Effector memory CD8-positive, alpha-beta T cell (primary cell): ENCODE data around the gene ANKRD17.

ENCODE experiments used
- ATAC-seq: fragments of 150-1000 bp; cut with Tn5 transposase; replicated peaks from 2 replicates; pipeline ENCODE4 v1.10.0; 2021; ENCODE audit warnings: mild to moderate bottlenecking, moderate library complexity
- DNase-seq, 3 experiments: peaks; one replicate each; pipeline ENCODE4 v3.0.0; 2021
- H3K27ac Mint-ChIP-seq, 2 donors: one replicate each; pipeline ENCODE4 v1.8.0; 2022; ENCODE audit warnings: mild to moderate bottlenecking in 2 of 2, mixed read lengths in 2 of 2, moderate library complexity in 2 of 2
- H3K27me3 Mint-ChIP-seq, 2 donors: one replicate each; pipeline ENCODE4 v1.8.0; 2022; ENCODE audit warnings: mixed read lengths in 2 of 2
- H3K36me3 Mint-ChIP-seq: one replicate; pipeline ENCODE4 v1.8.0; 2022; ENCODE audit warnings: mild to moderate bottlenecking, moderate library complexity, mixed read lengths; ENCODE audit not compliant: insufficient read depth
- H3K4me1 Mint-ChIP-seq, 2 donors: one replicate each; pipeline ENCODE4 v1.8.0; 2022; ENCODE audit warnings: low read depth in 2 of 2, mixed read lengths in 2 of 2
- H3K4me3 Mint-ChIP-seq, 2 donors: one replicate each; pipeline ENCODE4 v1.8.0; 2022; ENCODE audit warnings: mild to moderate bottlenecking in 2 of 2, mixed read lengths in 2 of 2, moderate library complexity in 2 of 2
- H3K9me3 Mint-ChIP-seq, 2 donors: one replicate each; pipeline ENCODE4 v1.8.0; 2022; ENCODE audit warnings: mixed read lengths in 2 of 2

The ANKRD17 gene

DNA sequence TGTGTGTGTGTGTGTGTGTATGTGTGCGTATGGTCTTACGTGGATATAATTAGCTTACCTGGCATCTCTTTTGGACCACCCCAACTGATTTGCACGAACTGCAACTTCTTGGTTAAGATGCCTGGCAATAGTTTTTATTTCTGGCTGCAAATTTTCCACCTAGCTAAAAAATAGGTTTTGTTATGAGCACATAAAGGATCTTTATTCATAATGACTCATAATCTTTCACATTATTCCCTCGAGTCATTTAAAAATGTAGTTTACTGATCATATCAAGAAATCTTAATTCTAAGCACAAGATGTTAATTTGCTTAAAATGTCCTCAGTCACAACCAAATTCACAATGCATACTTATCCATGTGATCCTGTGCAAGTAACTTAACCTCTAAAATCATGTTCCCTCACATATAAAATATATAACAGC lies 190.6 kb downstream of the ANKRD17 start:
- Mint-ChIP-seq H3K4me3 (peak overlapping the region; percentile 86 to 98), H3K36me3 (peaks cover 32% of the 10 kb centered on the region), H3K9me3 (no peaks in the 10 kb centered on the region), H3K4me1 (peaks cover 24 to 43% of the 10 kb centered on the region in 2 donors), H3K27ac (peak overlapping the region; percentile 99 to 100), H3K27me3 (no peaks in the 10 kb centered on the region)
- ATAC-seq (no peak), DNase-seq (no peak)

DNA sequence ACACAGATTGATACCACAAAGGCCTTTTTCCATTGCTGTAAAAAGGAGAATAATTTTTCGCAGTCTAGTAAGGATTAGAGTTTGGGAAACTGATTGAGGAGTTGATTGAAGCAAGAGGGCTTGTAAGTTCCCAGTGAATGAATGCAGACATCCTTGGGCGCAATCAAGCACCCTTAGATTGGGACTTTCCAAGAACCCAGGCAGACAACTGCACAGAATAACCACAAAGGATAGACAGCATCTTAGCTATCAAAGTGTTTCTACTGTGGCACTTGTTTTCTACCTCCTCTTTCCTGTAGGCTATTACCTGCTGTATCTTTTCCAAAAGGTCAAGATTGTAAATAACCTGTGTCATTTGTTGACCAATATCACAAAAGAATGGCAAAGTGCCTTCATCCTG lies 191.7 kb downstream of the ANKRD17 start:
- Mint-ChIP-seq H3K27me3 (no peaks in the 10 kb centered on the region), H3K36me3 (peaks cover 42% of the 10 kb centered on the region), H3K27ac (peak overlapping the region; percentile 99 to 100), H3K4me3 (peak overlapping the region; percentile 29 to 57), H3K4me1 (peaks cover 24 to 43% of the 10 kb centered on the region in 2 donors), H3K9me3 (no peaks in the 10 kb centered on the region)
- ATAC-seq: no peak
- DNase-seq: no peak

DNA sequence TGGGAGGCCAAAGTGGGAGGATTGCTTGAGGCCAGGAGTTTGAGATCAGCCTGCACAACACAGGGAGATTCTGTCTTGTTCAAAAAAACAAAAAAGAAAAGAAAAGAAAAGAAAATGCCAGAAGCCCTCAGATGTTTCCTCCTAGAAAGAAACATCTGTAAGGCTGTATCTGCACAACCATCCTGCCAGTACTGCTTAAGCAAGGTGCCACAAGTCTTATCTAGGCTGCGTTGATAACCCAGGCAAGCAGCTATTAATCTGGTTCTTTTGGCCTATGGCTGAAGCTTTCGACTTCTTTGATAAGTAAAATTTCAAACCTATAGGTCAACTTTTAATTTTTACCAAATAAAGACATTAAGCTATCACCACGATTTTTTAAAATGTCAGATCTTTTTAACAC lies 192.2 kb downstream of the ANKRD17 start:
- no peak for DNase-seq

DNA sequence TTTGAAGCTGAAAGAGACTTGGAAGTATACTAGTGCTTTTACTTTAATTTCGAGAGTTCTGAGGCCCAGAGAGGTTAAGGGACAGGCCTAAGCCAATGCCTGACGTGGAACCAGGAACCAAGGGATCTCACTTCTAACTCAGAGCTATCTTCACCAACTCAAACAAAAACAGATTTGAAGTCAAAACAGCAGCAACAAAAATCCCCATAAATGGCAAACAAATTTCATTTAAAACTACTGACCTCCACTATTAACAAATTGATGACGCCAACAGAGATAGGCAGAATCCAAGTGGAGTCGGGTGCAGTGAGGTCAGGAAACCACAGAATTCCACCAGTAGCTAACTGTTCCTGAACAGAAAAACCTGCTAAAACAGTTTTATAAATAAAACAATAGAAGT lies 194.1 kb downstream of the ANKRD17 start:
- Mint-ChIP-seq H3K27me3 (no peaks in the 10 kb centered on the region), H3K4me1 (peaks cover 21 to 38% of the 10 kb centered on the region in 2 donors), H3K27ac (peak overlapping the region in 1 of 2 donors; percentile 70), H3K36me3 (peaks cover 54% of the 10 kb centered on the region), H3K4me3 (no peak overlapping the region), H3K9me3 (no peaks in the 10 kb centered on the region)
- DNase-seq: no peak
- ATAC-seq: no peak

More for the DNA sequence above, 192.2 kb downstream of the ANKRD17 start:
- ATAC-seq: no peak
- peaks cover 24 to 43% of the 10 kb centered on the region in 2 donors for H3K4me1 Mint-ChIP-seq
- H3K4me3 Mint-ChIP-seq: peak overlapping the region in 1 of 2 donors; percentile 38
- no peaks in the 10 kb centered on the region for H3K27me3 Mint-ChIP-seq
- H3K36me3 Mint-ChIP-seq: peaks cover 47% of the 10 kb centered on the region
- no peaks in the 10 kb centered on the region for H3K9me3 Mint-ChIP-seq
- H3K27ac Mint-ChIP-seq: peak overlapping the region in 1 of 2 donors; percentile 99

DNA sequence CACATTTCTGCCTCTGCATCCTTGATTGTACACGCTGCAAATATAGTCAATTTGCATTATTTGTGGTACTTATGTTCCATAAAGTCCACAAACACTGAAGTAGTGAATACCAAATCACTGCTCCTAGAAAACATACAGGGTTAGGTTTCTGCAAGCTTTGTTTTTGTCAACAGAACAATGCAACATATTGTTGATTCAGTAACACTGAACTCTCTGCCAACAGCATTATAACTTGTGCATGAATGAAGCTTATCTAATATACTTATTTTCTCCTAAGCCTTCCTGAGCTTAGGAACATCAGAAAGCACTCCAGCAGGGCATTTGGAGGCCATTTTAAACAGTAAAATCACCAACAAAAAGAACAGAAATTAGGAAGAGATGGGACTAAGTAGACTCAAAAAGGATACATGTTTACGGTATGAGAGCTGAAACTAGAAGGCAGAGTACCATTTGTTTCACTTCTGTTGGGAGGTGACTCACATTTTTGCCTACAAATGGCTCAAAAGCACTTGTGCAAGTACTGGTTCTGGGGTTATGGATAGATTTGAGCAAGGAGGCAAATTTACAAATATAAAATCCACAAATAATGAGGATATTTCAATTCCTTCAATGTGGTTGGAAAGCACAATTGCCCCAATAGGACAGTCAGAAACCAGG lies 203.2 kb downstream of the ANKRD17 start:
- H3K9me3 Mint-ChIP-seq: no peaks in the 10 kb centered on the region
- H3K4me1 Mint-ChIP-seq: peaks cover 0 to 4% of the 10 kb centered on the region in 2 donors
- H3K27me3 Mint-ChIP-seq: no peaks in the 10 kb centered on the region
- ATAC-seq (no peak), DNase-seq (no peak)
- H3K4me3 Mint-ChIP-seq: no peak overlapping the region
- peaks cover 47% of the 10 kb centered on the region for H3K36me3 Mint-ChIP-seq
- peak overlapping the region in 1 of 2 donors; percentile 84 for H3K27ac Mint-ChIP-seq

DNA sequence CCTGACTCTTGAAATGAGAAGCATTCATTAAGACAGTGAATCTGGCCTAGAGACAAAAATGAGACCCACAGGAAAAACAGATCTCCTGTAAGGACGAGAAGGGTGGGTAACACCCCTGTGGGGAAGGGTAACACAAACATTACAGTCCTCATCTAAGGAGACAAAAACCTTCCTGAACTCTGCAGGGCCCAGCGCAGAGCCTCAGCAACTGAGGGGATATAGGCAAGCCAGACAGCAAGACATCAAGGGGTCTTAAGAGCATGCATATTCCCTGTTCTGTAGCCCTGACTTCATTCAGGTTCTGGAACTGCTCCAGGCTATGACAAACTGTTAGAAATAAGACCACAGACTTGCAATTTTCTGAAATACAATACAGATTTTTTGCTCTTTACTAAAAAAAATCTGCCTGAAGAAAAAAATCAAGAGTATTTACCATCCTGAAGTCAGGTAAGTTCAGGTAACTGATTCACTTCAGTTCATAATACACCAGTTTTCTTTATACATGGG lies 204.6 kb downstream of the ANKRD17 start:
- Mint-ChIP-seq H3K27me3 (no peaks in the 10 kb centered on the region), H3K4me1 (peaks cover 0 to 4% of the 10 kb centered on the region in 2 donors), H3K9me3 (no peaks in the 10 kb centered on the region), H3K27ac (peak overlapping the region in 1 of 2 donors; percentile 77), H3K36me3 (peaks cover 42% of the 10 kb centered on the region), H3K4me3 (no peak overlapping the region)
- ATAC-seq (no peak), DNase-seq (no peak)

DNA sequence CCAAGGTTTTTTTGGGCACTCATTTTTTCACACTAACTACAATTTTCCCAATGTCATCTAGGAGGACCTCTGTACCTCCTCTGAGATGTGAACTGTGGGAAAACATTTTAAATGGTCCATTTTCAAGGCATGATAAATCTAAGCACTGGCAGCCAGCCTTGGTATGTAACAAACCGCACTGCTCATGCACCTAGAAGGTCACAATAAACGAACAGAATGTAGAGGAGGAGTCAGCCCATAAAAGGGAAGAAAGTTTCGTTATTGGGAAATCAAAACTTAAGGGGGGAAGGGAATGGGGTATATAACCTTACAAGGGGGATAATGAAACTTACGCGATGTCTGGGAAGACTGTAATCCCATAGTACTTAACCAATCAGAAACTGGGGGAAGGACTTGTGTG lies 205.5 kb downstream of the ANKRD17 start:
- Mint-ChIP-seq H3K27me3 (no peaks in the 10 kb centered on the region), H3K4me1 (peaks cover 0 to 4% of the 10 kb centered on the region in 2 donors), H3K27ac (no peak overlapping the region), H3K4me3 (no peak overlapping the region), H3K36me3 (peaks cover 33% of the 10 kb centered on the region), H3K9me3 (no peaks in the 10 kb centered on the region)
- ATAC-seq: no peak
- no peak for DNase-seq

DNA sequence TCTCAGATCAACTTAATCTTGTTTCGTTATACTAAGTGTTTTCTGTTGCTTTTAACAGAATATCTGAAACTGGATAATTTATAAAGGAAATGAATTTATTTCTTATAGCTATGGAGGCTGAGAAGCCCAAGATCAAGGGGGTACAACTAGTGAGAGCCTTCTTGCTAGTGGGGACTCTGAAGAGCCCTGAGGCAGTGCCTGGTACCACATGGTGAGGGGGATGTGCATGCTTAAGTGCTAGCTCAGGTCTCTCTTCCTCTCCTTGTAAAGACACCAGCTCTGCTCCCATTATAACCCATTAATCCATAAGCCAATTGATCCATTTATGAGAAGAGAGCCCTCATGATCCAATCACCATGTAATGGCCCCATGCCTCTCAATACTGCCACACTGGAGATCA lies 207.0 kb downstream of the ANKRD17 start:
- Mint-ChIP-seq H3K4me1 (peaks cover 0 to 4% of the 10 kb centered on the region in 2 donors), H3K27ac (no peak overlapping the region), H3K9me3 (no peaks in the 10 kb centered on the region), H3K36me3 (peaks cover 19% of the 10 kb centered on the region), H3K4me3 (no peak overlapping the region), H3K27me3 (no peaks in the 10 kb centered on the region)
- ATAC-seq (no peak), DNase-seq (no peak)

DNA sequence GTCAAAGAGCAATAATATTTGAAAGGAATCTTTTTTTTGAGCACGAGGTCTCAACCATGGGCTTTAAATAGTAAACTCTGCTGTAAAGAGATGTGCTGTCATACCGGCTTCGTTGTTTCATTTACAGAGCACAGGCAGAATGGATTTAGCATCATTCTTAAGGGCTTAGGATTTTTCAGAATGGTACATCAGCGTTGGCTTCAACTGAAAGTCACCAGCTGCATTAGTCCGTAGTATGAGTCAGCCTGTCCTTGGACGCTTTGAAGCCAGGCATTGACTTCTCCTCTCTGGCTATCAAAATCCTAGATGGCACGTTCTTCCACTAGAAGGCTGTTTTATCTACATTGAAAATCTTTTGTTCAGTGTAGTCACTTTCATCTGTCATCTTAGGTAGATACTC lies 212.7 kb downstream of the ANKRD17 start:
- no peaks in the 10 kb centered on the region for H3K9me3 Mint-ChIP-seq
- DNase-seq: no peak
- no peak overlapping the region for H3K4me3 Mint-ChIP-seq
- H3K27ac Mint-ChIP-seq: no peak overlapping the region
- H3K27me3 Mint-ChIP-seq: peaks cover 6 to 11% of the 10 kb centered on the region in 2 donors
- H3K4me1 Mint-ChIP-seq: no peaks in the 10 kb centered on the region
- ATAC-seq: no peak
- no peaks in the 10 kb centered on the region for H3K36me3 Mint-ChIP-seq

DNA sequence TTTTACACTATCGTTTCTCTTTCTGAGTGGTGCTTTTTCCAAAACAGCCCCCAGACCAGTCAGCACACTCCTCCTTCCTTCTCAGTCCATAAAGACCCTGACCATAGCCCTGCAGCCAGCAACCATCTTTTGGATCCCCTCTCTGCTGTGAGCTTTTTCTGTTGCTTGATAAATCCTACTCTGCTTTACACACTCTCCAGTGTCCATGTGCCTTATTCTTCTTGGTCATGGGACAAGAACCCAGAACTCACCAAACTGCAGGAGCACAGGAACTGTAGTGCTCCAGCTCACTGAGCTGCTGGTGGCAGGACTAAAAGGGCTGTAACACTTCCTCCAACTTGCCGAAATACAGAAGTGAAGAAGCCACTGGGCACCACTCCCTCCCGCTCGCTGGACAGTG lies 221.5 kb downstream of the ANKRD17 start:
- Mint-ChIP-seq H3K27ac (no peak overlapping the region), H3K36me3 (no peaks in the 10 kb centered on the region), H3K27me3 (peaks cover 13 to 31% of the 10 kb centered on the region in 2 donors), H3K4me3 (no peak overlapping the region), H3K4me1 (no peaks in the 10 kb centered on the region), H3K9me3 (no peaks in the 10 kb centered on the region)
- DNase-seq (no peak), ATAC-seq (no peak)

DNA sequence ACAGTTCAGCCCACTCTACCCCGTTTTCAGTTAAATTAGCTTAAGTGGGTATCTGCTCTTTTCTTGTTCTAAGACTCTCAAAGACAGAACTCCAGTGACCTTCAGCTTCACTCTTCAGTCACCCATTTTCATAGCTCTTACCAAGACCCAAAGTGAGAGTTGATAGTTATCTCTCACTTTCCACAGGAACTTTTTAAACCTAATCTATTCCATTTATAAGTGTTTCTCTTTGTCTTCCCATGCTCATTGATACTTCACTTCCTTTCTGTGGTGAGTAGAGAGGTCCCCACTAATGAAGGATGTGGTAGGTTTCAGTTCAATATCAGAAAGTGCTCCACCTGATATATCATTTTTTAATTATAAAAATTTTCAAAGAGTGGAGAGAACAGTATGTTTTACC lies 222.5 kb downstream of the ANKRD17 start:
- H3K36me3 Mint-ChIP-seq: no peaks in the 10 kb centered on the region
- ATAC-seq (no peak), DNase-seq (no peak)
- H3K4me3 Mint-ChIP-seq: no peak overlapping the region
- H3K4me1 Mint-ChIP-seq: no peaks in the 10 kb centered on the region
- no peak overlapping the region for H3K27ac Mint-ChIP-seq
- peaks cover 9 to 22% of the 10 kb centered on the region in 2 donors for H3K27me3 Mint-ChIP-seq
- no peaks in the 10 kb centered on the region for H3K9me3 Mint-ChIP-seq

DNA sequence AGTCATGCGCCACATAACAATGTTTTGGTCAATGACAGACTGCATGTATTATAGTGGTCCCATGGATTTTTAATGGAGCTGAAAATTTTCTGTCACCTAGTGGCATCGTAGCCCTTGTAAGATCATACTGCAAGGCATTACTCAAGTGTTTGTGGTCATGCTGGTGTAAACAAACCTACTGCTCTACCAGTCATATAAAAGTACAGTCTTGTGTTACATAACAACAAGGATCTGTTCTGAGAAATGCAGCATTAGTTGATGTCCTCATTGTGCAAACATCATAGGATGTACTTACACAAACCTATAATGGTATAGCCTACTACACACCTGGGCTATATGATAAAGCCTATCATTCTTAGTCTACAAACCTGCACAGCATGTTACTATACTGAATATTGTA lies 223.7 kb downstream of the ANKRD17 start:
- ATAC-seq: no peak
- Mint-ChIP-seq H3K36me3 (no peaks in the 10 kb centered on the region), H3K27ac (no peak overlapping the region), H3K4me1 (no peaks in the 10 kb centered on the region), H3K9me3 (no peaks in the 10 kb centered on the region), H3K4me3 (no peak overlapping the region), H3K27me3 (peaks cover 7 to 18% of the 10 kb centered on the region in 2 donors)
- DNase-seq: no peak

DNA sequence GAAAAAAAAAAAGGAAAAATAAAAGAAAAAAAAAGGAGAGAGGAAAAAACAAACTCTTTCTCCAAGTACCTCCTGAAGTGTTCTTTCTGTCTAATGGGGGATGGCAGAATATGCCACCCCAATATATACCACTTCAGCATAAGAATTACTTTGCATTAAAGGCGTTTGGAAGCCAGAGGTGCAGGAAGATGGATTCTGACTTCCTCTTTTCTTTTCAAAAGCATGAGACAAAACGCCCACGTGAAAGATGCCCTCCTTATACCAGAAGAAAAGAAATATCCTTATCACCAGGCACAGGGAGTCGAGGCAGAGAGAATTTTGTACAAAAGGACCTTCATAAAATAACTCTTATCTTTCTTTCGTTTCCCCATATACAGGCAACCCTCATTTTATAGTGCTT lies 230.0 kb downstream of the ANKRD17 start:
- Mint-ChIP-seq H3K4me3 (no peak overlapping the region), H3K36me3 (no peaks in the 10 kb centered on the region), H3K27me3 (peaks cover 0 to 6% of the 10 kb centered on the region in 2 donors), H3K4me1 (no peaks in the 10 kb centered on the region), H3K27ac (no peak overlapping the region), H3K9me3 (no peaks in the 10 kb centered on the region)
- no peak for ATAC-seq
- DNase-seq: no peak
